SK-N-SH treated with all-trans-retinoic acid at 6 μM for 48 hours (cell line): ENCODE results near the gene BBS9.

ENCODE experiments used
- ATAC-seq: fragments of 200-7000 bp; cut with Tn5 transposase; 3 replicates; pipeline ENCODE4 v1.9.1; 2020; ENCODE audit warnings: mild to moderate bottlenecking, moderate library complexity
- ARNTL ChIP-seq: fragments of 450-650 bp; formaldehyde crosslinking; IDR thresholded peaks from 2 replicates; pipeline ENCODE4 v1.5.0; 2020; ENCODE audit warnings: low read depth, mild to moderate bottlenecking, moderate library complexity, borderline replicate concordance
- BACH2 ChIP-seq: fragments of 250-450 bp; sonication (Bioruptor Pico); IDR thresholded peaks from 2 replicates; pipeline ENCODE4 v1.9.0; 2021; ENCODE audit warnings: mild to moderate bottlenecking, borderline replicate concordance
- CSDC2 ChIP-seq: fragments of 250-450 bp; sonication (Bioruptor Pico); IDR thresholded peaks from 2 replicates; pipeline ENCODE4 v1.5.0; 2020; ENCODE audit warnings: mild to moderate bottlenecking, moderate library complexity
- ESRRG ChIP-seq: fragments of 250-450 bp; sonication (Bioruptor Pico); IDR thresholded peaks from 2 replicates; pipeline ENCODE4 v1.6.1; 2021; ENCODE audit warnings: mild to moderate bottlenecking
- GLIS3 ChIP-seq: fragments of 250-450 bp; sonication (Bioruptor Pico); IDR thresholded peaks from 2 replicates; pipeline ENCODE4 v1.5.0; 2020; ENCODE audit warnings: mild to moderate bottlenecking, moderate library complexity
- ISL1 ChIP-seq: fragments of 250-450 bp; sonication (Bioruptor Pico); IDR thresholded peaks from 2 replicates; pipeline ENCODE4 v2.1.2; 2022; ENCODE audit warnings: mild to moderate bottlenecking, moderate library complexity
- OSR1 ChIP-seq: fragments of 250-450 bp; sonication (Bioruptor Pico); IDR thresholded peaks from 2 replicates; pipeline ENCODE4 v1.8.0; 2022; ENCODE audit warnings: moderate library complexity, mild to moderate bottlenecking, inconsistent platforms
- PATZ1 ChIP-seq: fragments of 250-450 bp; sonication (Bioruptor Pico); IDR thresholded peaks from 2 replicates; pipeline ENCODE4 v1.8.0; 2020; ENCODE audit warnings: mild to moderate bottlenecking, moderate library complexity, borderline replicate concordance
- PPARA ChIP-seq: fragments of 250-450 bp; sonication (Bioruptor Pico); IDR thresholded peaks from 2 replicates; pipeline ENCODE4 v1.5.0; 2020; ENCODE audit warnings: mild to moderate bottlenecking, borderline replicate concordance
- RARB ChIP-seq: fragments of 250-450 bp; sonication (Bioruptor Pico); IDR thresholded peaks from 2 replicates; pipeline ENCODE4 v1.8.0; 2021; ENCODE audit warnings: mild to moderate bottlenecking, moderate library complexity
- SNAI2 ChIP-seq: fragments of 250-450 bp; sonication (Bioruptor Pico); IDR thresholded peaks from 2 replicates; pipeline ENCODE4 v1.5.0; 2020; ENCODE audit warnings: mild to moderate bottlenecking, moderate library complexity
- TCF4 ChIP-seq: fragments of 250-450 bp; sonication (Bioruptor Pico); IDR thresholded peaks from 2 replicates; pipeline ENCODE4 v1.8.0; 2021; ENCODE audit warnings: mild to moderate bottlenecking, moderate library complexity, borderline replicate concordance
- TOX ChIP-seq: fragments of 250-450 bp; sonication (Bioruptor Pico); IDR thresholded peaks from 2 replicates; pipeline ENCODE4 v1.8.0; 2021; ENCODE audit warnings: mild to moderate bottlenecking, moderate library complexity, borderline replicate concordance
- ZC3H10 ChIP-seq: fragments of 250-450 bp; sonication (Bioruptor Pico); IDR thresholded peaks from 2 replicates; pipeline ENCODE4 v1.5.1; 2021; ENCODE audit warnings: mild to moderate bottlenecking, moderate library complexity
- ZFP3 ChIP-seq: fragments of 250-450 bp; sonication (Bioruptor Pico); IDR thresholded peaks from 2 replicates; pipeline ENCODE4 v1.5.0; 2020; ENCODE audit warnings: mild to moderate bottlenecking, moderate library complexity
- ZFP30 ChIP-seq: fragments of 450-650 bp; formaldehyde crosslinking; IDR thresholded peaks from 2 replicates; pipeline ENCODE4 v1.5.0; 2022; ENCODE audit warnings: mild to moderate bottlenecking, moderate library complexity
- ZNF565 ChIP-seq: fragments of 450-650 bp; formaldehyde crosslinking; conservative IDR thresholded peaks from 2 replicates; pipeline ENCODE4 v1.5.0; 2020; ENCODE audit warnings: low read depth, mild to moderate bottlenecking, moderate library complexity
- ZNF70 ChIP-seq: fragments of 450-650 bp; formaldehyde crosslinking; IDR thresholded peaks from 2 replicates; pipeline ENCODE4 v1.5.0; 2020; ENCODE audit warnings: mild to moderate bottlenecking, moderate library complexity
- ZNF8 ChIP-seq: fragments of 450-650 bp; formaldehyde crosslinking; IDR thresholded peaks from 2 replicates; pipeline ENCODE4 v1.5.0; 2020; ENCODE audit warnings: mild to moderate bottlenecking, moderate library complexity
- TF ChIP-seq, protein P1 (sequence below): fragments of 250-450 bp; sonication (Bioruptor Pico); IDR thresholded peaks from 2 replicates; pipeline ENCODE4 v1.5.1; 2020; ENCODE audit warnings: low read depth, mild to moderate bottlenecking, moderate library complexity
- TF ChIP-seq, protein P2 (sequence below): fragments of 250-450 bp; sonication (Bioruptor Pico); IDR thresholded peaks from 2 replicates; pipeline ENCODE4 v1.5.0; 2020; ENCODE audit warnings: mild to moderate bottlenecking, moderate library complexity
- TF ChIP-seq, protein P3 (sequence below): fragments of 250-450 bp; sonication (Bioruptor Pico); IDR thresholded peaks from 2 replicates; pipeline ENCODE4 v1.5.1; 2021; ENCODE audit warnings: mild to moderate bottlenecking, moderate library complexity

The BBS9 gene

GRCh38 chr7:33610918-33611317, 481.6 kb downstream of the BBS9 start:
- ATAC-seq = no peak
- no peak for TF ChIP-seq ZFP3
- TF ChIP-seq, protein P1, sequence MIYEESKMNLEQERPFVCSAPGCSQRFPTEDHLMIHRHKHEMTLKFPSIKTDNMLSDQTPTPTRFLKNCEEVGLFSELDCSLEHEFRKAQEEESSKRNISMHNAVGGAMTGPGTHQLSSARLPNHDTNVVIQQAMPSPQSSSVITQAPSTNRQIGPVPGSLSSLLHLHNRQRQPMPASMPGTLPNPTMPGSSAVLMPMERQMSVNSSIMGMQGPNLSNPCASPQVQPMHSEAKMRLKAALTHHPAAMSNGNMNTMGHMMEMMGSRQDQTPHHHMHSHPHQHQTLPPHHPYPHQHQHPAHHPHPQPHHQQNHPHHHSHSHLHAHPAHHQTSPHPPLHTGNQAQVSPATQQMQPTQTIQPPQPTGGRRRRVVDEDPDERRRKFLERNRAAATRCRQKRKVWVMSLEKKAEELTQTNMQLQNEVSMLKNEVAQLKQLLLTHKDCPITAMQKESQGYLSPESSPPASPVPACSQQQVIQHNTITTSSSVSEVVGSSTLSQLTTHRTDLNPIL (CRISPR knock-in tag) = no peak
- TF ChIP-seq ESRRG (CRISPR knock-in tag) = no peak
- TF ChIP-seq ZFP30 (CRISPR knock-in tag) = no peak

DNA sequence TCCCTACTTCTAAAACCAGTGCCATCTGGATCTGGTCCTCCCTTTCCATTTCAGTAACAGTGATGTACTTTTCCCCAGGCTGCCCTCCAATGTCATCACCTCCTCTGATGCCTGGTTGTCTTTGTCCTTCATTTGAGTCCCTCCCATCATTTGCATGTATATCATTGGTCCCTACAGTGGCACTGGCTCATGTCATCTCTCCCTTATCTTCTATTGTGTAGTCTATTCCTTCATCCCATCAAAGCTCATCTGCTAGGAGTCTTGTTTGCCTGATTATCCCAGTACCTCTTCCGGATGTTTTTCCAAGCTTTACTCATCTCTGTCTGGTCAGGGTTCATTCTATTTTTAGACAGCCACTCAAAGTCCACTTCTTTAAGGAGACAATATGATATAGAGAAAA, 483.1 kb downstream of the BBS9 start:
- ATAC-seq = no peak; the same call in 2 of the 3 replicates
- TF ChIP-seq OSR1 = no peak
- TF ChIP-seq, protein P1 (CRISPR knock-in tag) = no peak
- TF ChIP-seq ZNF8 (CRISPR knock-in tag) = no peak
- no peak for TF ChIP-seq ARNTL
- TF ChIP-seq ZFP3 = no peak

- ATAC-seq = no peak
- TF ChIP-seq, protein P2, sequence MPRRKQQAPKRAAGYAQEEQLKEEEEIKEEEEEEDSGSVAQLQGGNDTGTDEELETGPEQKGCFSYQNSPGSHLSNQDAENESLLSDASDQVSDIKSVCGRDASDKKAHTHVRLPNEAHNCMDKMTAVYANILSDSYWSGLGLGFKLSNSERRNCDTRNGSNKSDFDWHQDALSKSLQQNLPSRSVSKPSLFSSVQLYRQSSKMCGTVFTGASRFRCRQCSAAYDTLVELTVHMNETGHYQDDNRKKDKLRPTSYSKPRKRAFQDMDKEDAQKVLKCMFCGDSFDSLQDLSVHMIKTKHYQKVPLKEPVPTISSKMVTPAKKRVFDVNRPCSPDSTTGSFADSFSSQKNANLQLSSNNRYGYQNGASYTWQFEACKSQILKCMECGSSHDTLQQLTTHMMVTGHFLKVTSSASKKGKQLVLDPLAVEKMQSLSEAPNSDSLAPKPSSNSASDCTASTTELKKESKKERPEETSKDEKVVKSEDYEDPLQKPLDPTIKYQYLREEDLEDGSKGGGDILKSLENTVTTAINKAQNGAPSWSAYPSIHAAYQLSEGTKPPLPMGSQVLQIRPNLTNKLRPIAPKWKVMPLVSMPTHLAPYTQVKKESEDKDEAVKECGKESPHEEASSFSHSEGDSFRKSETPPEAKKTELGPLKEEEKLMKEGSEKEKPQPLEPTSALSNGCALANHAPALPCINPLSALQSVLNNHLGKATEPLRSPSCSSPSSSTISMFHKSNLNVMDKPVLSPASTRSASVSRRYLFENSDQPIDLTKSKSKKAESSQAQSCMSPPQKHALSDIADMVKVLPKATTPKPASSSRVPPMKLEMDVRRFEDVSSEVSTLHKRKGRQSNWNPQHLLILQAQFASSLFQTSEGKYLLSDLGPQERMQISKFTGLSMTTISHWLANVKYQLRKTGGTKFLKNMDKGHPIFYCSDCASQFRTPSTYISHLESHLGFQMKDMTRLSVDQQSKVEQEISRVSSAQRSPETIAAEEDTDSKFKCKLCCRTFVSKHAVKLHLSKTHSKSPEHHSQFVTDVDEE (CRISPR knock-in tag) = no peak
- TF ChIP-seq ZFP3 (no peak), ZNF8 (CRISPR knock-in tag) (no peak), PATZ1 (no peak), ZC3H10 (CRISPR knock-in tag) (no peak), ISL1 (no peak), ESRRG (CRISPR knock-in tag) (no peak), ARNTL (no peak), ZNF565 (CRISPR knock-in tag) (no peak), BACH2 (CRISPR knock-in tag) (no peak), ZNF70 (CRISPR knock-in tag) (no peak), GLIS3 (CRISPR knock-in tag) (no peak), PPARA (CRISPR knock-in tag) (no peak), OSR1 (no peak), ZFP30 (CRISPR knock-in tag) (no peak), TOX (CRISPR knock-in tag) (no peak), TCF4 (no peak), SNAI2 (CRISPR knock-in tag) (no peak), CSDC2 (CRISPR knock-in tag) (no peak)
- TF ChIP-seq, protein P1 (CRISPR knock-in tag) = no peak
Measured at GRCh38 chr7:33614357-33615117, 485.2 kb downstream of the BBS9 start.

DNA sequence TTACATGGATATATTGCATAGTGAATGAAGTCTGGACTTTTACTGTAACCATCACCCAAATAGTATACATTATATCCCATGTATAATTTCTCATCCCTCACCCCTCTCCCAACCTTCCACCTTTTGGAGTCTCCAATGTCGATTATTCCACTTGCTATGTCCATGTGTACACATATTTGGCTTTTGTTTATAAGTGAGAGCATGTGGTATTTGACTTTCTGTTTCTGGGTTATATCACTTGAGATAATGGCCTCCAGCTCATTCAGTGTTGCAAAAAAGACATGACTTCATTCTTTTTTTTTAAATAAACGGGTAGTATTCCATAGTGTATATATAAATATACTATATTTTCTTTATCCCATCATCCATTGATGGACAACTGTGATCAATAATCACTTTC, 487.4 kb downstream of the BBS9 start:
- ATAC-seq = no peak
- TF ChIP-seq RARB (CRISPR knock-in tag) (no peak), ARNTL (no peak), SNAI2 (CRISPR knock-in tag) (no peak), TCF4 (no peak)
- TF ChIP-seq, protein P1 (CRISPR knock-in tag) = no peak
- TF ChIP-seq, protein P3, sequence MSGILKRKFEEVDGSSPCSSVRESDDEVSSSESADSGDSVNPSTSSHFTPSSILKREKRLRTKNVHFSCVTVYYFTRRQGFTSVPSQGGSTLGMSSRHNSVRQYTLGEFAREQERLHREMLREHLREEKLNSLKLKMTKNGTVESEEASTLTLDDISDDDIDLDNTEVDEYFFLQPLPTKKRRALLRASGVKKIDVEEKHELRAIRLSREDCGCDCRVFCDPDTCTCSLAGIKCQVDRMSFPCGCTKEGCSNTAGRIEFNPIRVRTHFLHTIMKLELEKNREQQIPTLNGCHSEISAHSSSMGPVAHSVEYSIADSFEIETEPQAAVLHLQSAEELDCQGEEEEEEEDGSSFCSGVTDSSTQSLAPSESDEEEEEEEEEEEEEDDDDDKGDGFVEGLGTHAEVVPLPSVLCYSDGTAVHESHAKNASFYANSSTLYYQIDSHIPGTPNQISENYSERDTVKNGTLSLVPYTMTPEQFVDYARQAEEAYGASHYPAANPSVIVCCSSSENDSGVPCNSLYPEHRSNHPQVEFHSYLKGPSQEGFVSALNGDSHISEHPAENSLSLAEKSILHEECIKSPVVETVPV (CRISPR knock-in tag) = no peak
- TF ChIP-seq, protein P2 (CRISPR knock-in tag) = no peak
